WTC11 (cell line): ENCODE results near the gene CCDC57. TPM values are rescaled to one million over a fixed set of nuclear protein-coding genes. Genes with fewer than 3 reads are reported as not detected.

Source experiments
- ATAC-seq: fragments of 200-7000 bp; cut with Tn5 transposase; 2 replicates; pipeline ENCODE4 v1.10.0; 2021; ENCODE audit warnings: mild to moderate bottlenecking, moderate library complexity
- CTCF ChIA-PET: fragments of 300-600 bp; sonication (Branson Sonifier 250); formaldehyde crosslinking; loops from one replicate; lab custom pipeline; 2021; ENCODE audit warnings: antibody characterized with exemption; lab: Charles Lee
- POLR2A ChIA-PET: fragments of 350-600 bp; sonication (Branson Sonifier 250); formaldehyde crosslinking; loops from one replicate; lab custom pipeline; 2021; ENCODE audit warnings: antibody characterized with exemption; lab: Charles Lee
- DNase-seq: peaks from one replicate; pipeline ENCODE4 v3.0.0; 2021; ENCODE audit warnings: low spot score
- H3K27ac Mint-ChIP-seq: 2 replicates; pipeline ENCODE4 v1.8.0; 2021; ENCODE audit warnings: mixed read lengths
- H3K27me3 Mint-ChIP-seq: 2 replicates; pipeline ENCODE4 v1.8.0; 2021; ENCODE audit warnings: low read depth, mild to moderate bottlenecking, moderate library complexity, mixed read lengths
- H3K36me3 Mint-ChIP-seq: 2 replicates; pipeline ENCODE4 v1.8.0; 2021; ENCODE audit warnings: mixed read lengths
- H3K4me1 Mint-ChIP-seq: 2 replicates; pipeline ENCODE4 v1.8.0; 2022; ENCODE audit warnings: mixed read lengths
- H3K4me3 Mint-ChIP-seq: 2 replicates; pipeline ENCODE4 v1.8.0; 2021; ENCODE audit warnings: mild to moderate bottlenecking, moderate library complexity, mixed read lengths
- H3K9me3 Mint-ChIP-seq: 2 replicates; pipeline ENCODE4 v1.8.0; 2021; ENCODE audit warnings: mixed read lengths
- ATF1 ChIP-seq: sonication (generic); formaldehyde crosslinking; IDR thresholded peaks from 2 replicates; pipeline ENCODE4 v1.8.1; 2023; ENCODE audit warnings: mild to moderate bottlenecking, moderate library complexity, missing genetic modification reagents
- FOXJ3 ChIP-seq: sonication (generic); formaldehyde crosslinking; IDR thresholded peaks from 2 replicates; pipeline ENCODE4 v1.9.0; 2021; ENCODE audit warnings: missing genetic modification reagents, mild to moderate bottlenecking, borderline replicate concordance
- FOXK1 ChIP-seq: sonication (generic); formaldehyde crosslinking; IDR thresholded peaks from 2 replicates; pipeline ENCODE4 v1.8.0; 2022; ENCODE audit warnings: mild to moderate bottlenecking, moderate library complexity, missing genetic modification reagents
- JAZF1 ChIP-seq: fragments of 250-450 bp; sonication (Bioruptor Pico); IDR thresholded peaks from 2 replicates; pipeline ENCODE4 v1.9.0; 2021; ENCODE audit warnings: moderate library complexity, mild to moderate bottlenecking, inconsistent platforms
- SMAD4 ChIP-seq: sonication (generic); formaldehyde crosslinking; IDR thresholded peaks from 2 replicates; pipeline ENCODE4 v1.8.0; 2022; ENCODE audit warnings: mild to moderate bottlenecking, missing genetic modification reagents
- TEAD1 ChIP-seq: sonication (generic); formaldehyde crosslinking; IDR thresholded peaks from 2 replicates; pipeline ENCODE4 v1.8.0; 2022; ENCODE audit warnings: mild to moderate bottlenecking, missing genetic modification reagents
- ZBTB21 ChIP-seq: sonication (generic); formaldehyde crosslinking; IDR thresholded peaks from 2 replicates; pipeline ENCODE4 v1.8.1; 2023; ENCODE audit warnings: mild to moderate bottlenecking, missing genetic modification reagents, borderline replicate concordance
- total RNA-seq: library from RNA; stranded (reverse); gene quantifications from 3 replicates; pipeline ENCODE4 v1.2.3, GENCODE V29; 2021
- TF ChIP-seq, protein P1 (sequence below): sonication (generic); formaldehyde crosslinking; IDR thresholded peaks from 2 replicates; pipeline ENCODE4 v1.8.0; 2023; ENCODE audit warnings: missing genetic modification reagents
- TF ChIP-seq, protein P2 (sequence below): sonication (generic); formaldehyde crosslinking; IDR thresholded peaks from 2 replicates; pipeline ENCODE4 v1.8.0; 2022; ENCODE audit warnings: missing genetic modification reagents
- TF ChIP-seq, protein P3 (sequence below): sonication (generic); formaldehyde crosslinking; IDR thresholded peaks from 2 replicates; pipeline ENCODE4 v1.8.0; 2022; ENCODE audit warnings: mild to moderate bottlenecking, missing genetic modification reagents
- TF ChIP-seq, protein P4 (sequence below): sonication (generic); formaldehyde crosslinking; IDR thresholded peaks from 2 replicates; pipeline ENCODE4 v1.8.1; 2023; ENCODE audit warnings: mild to moderate bottlenecking, missing genetic modification reagents, moderate library complexity
- TF ChIP-seq, protein P5 (sequence below): sonication (generic); formaldehyde crosslinking; IDR thresholded peaks from 2 replicates; pipeline ENCODE4 v1.8.0; 2023; ENCODE audit warnings: mild to moderate bottlenecking, missing genetic modification reagents
- TF ChIP-seq, protein P6 (sequence below): fragments of 250-450 bp; sonication (Bioruptor Pico); IDR thresholded peaks from 2 replicates; pipeline ENCODE4 v1.9.0; 2021; ENCODE audit warnings: moderate library complexity, mild to moderate bottlenecking, inconsistent platforms, borderline replicate concordance
- TF ChIP-seq, protein P7 (sequence below): sonication (generic); formaldehyde crosslinking; IDR thresholded peaks from 2 replicates; pipeline ENCODE4 v1.8.1; 2022; ENCODE audit warnings: low read depth, missing genetic modification reagents, borderline replicate concordance

CCDC57 gene
- total RNA-seq, 1 experiment from 2014 or later: 20.0 TPM

DNA sequence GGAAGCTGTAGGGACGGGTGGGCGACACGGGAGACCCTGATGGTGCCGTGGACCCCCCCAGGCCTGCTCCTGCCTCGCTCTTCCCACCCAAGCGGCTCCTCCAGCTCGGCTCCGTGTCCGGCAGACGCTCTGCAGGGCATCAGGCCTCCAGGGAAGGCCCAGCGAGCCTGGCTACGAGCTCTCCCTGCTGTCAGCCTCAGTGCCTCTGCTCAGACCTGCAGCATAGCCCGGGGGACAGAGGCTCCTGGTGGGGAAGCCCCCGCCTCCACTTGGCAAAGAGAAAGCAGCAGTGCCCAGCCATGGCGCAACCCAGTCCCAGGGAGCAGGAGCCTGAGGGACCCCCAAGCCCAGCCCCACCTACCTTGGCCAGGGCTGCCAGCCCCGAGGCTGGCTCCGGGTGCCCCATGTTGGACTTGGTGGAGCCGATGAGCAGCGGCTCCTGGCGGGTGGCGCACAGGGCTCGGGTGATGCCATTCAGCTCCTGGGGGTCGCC lies 120.5 kb downstream of the CCDC57 start:
- Mint-ChIP-seq H3K27ac (no peak overlapping the region), H3K4me1 (peaks cover 3% of the 10 kb centered on the region), H3K36me3 (peaks cover 22% of the 10 kb centered on the region)
- TF ChIP-seq, protein P1, sequence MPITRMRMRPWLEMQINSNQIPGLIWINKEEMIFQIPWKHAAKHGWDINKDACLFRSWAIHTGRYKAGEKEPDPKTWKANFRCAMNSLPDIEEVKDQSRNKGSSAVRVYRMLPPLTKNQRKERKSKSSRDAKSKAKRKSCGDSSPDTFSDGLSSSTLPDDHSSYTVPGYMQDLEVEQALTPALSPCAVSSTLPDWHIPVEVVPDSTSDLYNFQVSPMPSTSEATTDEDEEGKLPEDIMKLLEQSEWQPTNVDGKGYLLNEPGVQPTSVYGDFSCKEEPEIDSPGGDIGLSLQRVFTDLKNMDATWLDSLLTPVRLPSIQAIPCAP (CRISPR knock-in tag): no peak
- no peak for TF ChIP-seq FOXJ3 (CRISPR knock-in tag)
- TF ChIP-seq, protein P2, sequence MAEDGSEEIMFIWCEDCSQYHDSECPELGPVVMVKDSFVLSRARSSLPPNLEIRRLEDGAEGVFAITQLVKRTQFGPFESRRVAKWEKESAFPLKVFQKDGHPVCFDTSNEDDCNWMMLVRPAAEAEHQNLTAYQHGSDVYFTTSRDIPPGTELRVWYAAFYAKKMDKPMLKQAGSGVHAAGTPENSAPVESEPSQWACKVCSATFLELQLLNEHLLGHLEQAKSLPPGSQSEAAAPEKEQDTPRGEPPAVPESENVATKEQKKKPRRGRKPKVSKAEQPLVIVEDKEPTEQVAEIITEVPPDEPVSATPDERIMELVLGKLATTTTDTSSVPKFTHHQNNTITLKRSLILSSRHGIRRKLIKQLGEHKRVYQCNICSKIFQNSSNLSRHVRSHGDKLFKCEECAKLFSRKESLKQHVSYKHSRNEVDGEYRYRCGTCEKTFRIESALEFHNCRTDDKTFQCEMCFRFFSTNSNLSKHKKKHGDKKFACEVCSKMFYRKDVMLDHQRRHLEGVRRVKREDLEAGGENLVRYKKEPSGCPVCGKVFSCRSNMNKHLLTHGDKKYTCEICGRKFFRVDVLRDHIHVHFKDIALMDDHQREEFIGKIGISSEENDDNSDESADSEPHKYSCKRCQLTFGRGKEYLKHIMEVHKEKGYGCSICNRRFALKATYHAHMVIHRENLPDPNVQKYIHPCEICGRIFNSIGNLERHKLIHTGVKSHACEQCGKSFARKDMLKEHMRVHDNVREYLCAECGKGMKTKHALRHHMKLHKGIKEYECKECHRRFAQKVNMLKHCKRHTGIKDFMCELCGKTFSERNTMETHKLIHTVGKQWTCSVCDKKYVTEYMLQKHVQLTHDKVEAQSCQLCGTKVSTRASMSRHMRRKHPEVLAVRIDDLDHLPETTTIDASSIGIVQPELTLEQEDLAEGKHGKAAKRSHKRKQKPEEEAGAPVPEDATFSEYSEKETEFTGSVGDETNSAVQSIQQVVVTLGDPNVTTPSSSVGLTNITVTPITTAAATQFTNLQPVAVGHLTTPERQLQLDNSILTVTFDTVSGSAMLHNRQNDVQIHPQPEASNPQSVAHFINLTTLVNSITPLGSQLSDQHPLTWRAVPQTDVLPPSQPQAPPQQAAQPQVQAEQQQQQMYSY (CRISPR knock-in tag): no peak
- TF ChIP-seq, protein P3, sequence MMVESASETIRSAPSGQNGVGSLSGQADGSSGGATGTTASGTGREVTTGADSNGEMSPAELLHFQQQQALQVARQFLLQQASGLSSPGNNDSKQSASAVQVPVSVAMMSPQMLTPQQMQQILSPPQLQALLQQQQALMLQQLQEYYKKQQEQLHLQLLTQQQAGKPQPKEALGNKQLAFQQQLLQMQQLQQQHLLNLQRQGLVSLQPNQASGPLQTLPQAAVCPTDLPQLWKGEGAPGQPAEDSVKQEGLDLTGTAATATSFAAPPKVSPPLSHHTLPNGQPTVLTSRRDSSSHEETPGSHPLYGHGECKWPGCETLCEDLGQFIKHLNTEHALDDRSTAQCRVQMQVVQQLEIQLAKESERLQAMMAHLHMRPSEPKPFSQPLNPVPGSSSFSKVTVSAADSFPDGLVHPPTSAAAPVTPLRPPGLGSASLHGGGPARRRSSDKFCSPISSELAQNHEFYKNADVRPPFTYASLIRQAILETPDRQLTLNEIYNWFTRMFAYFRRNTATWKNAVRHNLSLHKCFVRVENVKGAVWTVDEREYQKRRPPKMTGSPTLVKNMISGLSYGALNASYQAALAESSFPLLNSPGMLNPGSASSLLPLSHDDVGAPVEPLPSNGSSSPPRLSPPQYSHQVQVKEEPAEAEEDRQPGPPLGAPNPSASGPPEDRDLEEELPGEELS (CRISPR knock-in tag): no peak
- no peak for TF ChIP-seq TEAD1 (CRISPR knock-in tag)
- TF ChIP-seq, protein P4, sequence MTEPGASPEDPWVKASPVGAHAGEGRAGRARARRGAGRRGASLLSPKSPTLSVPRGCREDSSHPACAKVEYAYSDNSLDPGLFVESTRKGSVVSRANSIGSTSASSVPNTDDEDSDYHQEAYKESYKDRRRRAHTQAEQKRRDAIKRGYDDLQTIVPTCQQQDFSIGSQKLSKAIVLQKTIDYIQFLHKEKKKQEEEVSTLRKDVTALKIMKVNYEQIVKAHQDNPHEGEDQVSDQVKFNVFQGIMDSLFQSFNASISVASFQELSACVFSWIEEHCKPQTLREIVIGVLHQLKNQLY (CRISPR knock-in tag): no peak
- TF ChIP-seq JAZF1 (CRISPR knock-in tag): no peak
- TF ChIP-seq, protein P5, sequence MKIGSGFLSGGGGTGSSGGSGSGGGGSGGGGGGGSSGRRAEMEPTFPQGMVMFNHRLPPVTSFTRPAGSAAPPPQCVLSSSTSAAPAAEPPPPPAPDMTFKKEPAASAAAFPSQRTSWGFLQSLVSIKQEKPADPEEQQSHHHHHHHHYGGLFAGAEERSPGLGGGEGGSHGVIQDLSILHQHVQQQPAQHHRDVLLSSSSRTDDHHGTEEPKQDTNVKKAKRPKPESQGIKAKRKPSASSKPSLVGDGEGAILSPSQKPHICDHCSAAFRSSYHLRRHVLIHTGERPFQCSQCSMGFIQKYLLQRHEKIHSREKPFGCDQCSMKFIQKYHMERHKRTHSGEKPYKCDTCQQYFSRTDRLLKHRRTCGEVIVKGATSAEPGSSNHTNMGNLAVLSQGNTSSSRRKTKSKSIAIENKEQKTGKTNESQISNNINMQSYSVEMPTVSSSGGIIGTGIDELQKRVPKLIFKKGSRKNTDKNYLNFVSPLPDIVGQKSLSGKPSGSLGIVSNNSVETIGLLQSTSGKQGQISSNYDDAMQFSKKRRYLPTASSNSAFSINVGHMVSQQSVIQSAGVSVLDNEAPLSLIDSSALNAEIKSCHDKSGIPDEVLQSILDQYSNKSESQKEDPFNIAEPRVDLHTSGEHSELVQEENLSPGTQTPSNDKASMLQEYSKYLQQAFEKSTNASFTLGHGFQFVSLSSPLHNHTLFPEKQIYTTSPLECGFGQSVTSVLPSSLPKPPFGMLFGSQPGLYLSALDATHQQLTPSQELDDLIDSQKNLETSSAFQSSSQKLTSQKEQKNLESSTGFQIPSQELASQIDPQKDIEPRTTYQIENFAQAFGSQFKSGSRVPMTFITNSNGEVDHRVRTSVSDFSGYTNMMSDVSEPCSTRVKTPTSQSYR: no peak
- TF ChIP-seq FOXK1 (CRISPR knock-in tag): no peak
- TF ChIP-seq SMAD4 (CRISPR knock-in tag): no peak
- TF ChIP-seq, protein P6, sequence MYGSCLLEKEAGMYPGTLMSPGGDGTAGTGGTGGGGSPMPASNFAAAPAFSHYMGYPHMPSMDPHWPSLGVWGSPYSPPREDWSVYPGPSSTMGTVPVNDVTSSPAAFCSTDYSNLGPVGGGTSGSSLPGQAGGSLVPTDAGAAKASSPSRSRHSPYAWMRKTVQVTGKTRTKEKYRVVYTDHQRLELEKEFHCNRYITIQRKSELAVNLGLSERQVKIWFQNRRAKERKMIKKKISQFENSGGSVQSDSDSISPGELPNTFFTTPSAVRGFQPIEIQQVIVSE (CRISPR knock-in tag): no peak
- TF ChIP-seq, all 79 proteins: peak for 0
- Mint-ChIP-seq H3K9me3 (no peaks in the 10 kb centered on the region), H3K27me3 (no peaks in the 10 kb centered on the region), H3K4me3 (no peak overlapping the region)
- no peak for DNase-seq
- no peak for ATAC-seq
- ChIA-PET POLR2A (no interaction called here), CTCF (interaction anchor here (0.7 kb wide), 1 partner anchor 72 kb away, joined by 3 read pairs; no protein-coding TSS in a partner anchor)

DNA sequence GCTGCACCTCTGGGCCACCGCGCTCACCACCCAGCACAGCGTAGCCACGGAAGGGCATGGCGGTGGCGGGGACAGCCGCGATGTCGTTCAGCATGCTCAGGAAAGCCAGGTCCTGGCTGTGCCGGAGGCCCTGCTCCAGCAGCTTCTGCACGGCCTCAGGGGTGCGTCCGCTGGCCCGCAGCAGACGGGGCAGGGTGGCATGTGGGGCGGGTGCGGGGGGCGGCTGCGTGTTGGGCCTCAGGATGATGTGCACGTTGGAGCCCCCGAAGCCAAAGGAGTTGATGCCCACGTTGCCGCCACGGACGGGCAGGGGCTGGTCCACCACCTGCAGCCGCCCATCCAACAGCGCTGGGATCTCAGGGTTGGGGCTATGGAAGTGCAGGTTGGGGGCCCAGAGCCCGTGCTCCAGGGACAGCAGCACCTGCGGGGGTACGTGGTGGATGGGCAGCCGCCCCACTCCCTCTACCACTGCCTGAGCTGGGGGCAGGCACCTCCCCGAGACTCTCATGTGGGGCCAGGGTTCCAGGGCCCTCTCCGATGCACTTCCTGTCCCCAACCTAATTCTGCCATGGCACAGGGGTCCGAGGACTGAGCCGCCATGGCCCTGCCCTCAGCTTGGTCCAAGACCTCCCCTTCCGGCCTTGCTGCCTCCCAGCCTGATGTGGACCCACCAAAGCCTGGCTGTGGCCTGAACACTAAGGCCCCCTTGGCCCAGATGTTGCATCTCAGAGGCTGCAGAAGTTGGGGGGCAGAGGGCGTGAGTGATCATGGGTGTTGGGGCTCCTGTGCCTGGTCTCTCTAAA lies 121.2 kb downstream of the CCDC57 start:
- peaks cover 3% of the 10 kb centered on the region for H3K4me1 Mint-ChIP-seq
- ChIA-PET CTCF (interaction anchor here (2.3 kb wide), 1 partner anchor 15 kb away, joined by 6 read pairs; no protein-coding TSS in a partner anchor), POLR2A (no interaction called here)
- no peak overlapping the region for H3K27ac Mint-ChIP-seq
- no peak overlapping the region for H3K4me3 Mint-ChIP-seq
- no peaks in the 10 kb centered on the region for H3K9me3 Mint-ChIP-seq
- H3K36me3 Mint-ChIP-seq: peaks cover 25% of the 10 kb centered on the region
- DNase-seq (peak; percentile 9), ATAC-seq (no peak)
- TF ChIP-seq, protein P7, sequence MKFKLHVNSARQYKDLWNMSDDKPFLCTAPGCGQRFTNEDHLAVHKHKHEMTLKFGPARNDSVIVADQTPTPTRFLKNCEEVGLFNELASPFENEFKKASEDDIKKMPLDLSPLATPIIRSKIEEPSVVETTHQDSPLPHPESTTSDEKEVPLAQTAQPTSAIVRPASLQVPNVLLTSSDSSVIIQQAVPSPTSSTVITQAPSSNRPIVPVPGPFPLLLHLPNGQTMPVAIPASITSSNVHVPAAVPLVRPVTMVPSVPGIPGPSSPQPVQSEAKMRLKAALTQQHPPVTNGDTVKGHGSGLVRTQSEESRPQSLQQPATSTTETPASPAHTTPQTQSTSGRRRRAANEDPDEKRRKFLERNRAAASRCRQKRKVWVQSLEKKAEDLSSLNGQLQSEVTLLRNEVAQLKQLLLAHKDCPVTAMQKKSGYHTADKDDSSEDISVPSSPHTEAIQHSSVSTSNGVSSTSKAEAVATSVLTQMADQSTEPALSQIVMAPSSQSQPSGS (CRISPR knock-in tag): no peak
- TF ChIP-seq ATF1 (CRISPR knock-in tag): no peak
- TF ChIP-seq ZBTB21 (CRISPR knock-in tag): no peak
- TF ChIP-seq, all 79 proteins: peak for 0
- no peaks in the 10 kb centered on the region for H3K27me3 Mint-ChIP-seq
